ENCODE results near the gene WNT9A.

Gene WNT9A

DNA sequence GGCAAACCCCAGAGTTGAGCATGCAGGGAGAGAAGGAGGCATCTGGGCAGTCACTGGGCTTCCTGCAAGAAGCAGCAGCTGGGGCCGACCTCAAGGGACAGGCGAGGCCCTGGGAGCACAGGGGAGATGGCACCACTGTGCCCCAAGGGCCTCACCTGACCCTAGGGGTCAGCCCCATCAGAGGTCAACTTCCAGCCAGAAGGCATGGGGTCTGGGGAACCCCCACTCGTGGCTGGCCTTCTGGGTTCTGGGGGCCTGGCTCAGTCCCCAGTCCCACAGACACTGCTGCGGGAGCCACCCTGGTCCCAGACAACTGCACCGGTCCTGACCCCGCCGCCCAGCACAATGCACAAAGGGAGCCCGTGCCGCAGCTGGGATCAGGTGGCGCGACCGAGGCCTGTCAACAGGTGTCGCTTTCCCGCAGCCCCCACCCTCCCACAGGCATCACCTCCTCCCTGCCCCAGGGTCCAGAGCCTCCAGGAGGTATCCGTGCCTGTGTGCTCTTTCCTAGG, 6.2 kb downstream of the WNT9A start:
- DNase-seq (ENCODE audit: low read depth) = no peak

DNA sequence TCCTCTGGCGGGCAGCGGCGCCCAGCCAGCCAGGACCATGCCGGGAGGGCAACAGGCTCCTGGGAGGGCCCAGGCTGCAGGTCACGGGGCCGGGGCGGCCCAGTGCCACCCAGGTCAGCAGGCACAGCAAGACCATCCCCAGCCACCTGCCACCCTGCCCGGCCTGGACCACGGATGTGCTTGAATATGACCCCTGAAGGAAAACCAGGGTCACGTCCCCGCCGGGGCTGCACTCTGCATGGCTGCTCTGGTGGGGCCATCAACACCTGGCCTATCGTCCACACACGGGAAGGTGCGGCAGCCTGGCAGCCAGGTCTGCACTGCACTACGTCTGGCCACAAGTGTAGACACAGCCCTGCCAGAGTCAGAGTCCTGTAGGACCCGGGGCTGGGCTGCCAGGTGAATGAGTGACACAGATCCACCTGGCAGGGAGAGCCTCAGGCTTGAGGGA, 6.9 kb downstream of the WNT9A start:
- no peak for DNase-seq (ENCODE audit: low read depth)

DNA sequence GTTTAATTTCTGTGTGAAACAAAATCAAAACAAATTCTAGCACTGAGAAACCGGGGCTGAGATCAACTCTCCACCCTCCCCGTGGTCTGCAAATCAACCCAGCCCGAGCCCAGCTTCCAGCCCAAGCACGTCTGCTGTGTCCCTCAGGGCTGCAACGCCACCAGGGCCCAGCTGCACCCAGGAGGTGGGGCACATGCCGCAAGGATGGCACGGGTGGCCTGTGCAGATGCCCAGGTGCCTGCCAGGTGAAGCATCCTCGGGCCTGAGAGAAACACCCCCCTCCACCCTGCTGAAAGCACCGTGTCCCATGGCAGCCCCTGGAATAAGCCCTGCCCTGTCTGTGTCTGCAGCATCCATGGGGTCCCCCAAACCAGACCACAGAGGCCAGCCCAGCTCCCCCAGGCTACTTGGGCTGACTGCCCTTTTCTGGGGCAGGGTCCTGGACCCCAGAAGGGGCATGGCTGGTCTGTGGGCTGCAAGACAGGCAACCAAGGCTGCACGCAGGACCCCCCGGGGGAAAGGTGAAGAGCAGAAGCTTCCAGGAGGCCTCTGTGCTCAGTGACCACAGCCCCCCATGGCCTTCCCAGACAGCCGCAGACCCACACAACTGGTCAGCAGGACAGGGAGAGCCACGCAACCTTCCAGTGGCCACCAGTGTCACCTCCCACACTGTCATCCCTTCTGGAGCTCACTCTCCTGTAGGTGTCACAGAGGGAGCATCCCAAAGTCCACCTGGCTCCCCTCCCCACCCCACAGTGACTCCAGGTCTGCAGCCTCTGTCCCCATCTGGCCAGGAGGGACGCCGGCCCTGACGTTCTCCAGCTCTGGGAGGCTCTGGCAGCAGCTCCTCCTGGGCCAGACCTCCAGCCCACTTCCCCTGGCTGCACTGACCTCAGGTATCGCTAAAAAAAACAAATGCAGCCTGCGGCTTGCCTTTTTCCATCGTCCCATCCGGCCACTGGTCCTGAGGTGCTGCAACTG, 7.7 kb downstream of the WNT9A start:
- no peak for DNase-seq (ENCODE audit: low read depth)

DNA sequence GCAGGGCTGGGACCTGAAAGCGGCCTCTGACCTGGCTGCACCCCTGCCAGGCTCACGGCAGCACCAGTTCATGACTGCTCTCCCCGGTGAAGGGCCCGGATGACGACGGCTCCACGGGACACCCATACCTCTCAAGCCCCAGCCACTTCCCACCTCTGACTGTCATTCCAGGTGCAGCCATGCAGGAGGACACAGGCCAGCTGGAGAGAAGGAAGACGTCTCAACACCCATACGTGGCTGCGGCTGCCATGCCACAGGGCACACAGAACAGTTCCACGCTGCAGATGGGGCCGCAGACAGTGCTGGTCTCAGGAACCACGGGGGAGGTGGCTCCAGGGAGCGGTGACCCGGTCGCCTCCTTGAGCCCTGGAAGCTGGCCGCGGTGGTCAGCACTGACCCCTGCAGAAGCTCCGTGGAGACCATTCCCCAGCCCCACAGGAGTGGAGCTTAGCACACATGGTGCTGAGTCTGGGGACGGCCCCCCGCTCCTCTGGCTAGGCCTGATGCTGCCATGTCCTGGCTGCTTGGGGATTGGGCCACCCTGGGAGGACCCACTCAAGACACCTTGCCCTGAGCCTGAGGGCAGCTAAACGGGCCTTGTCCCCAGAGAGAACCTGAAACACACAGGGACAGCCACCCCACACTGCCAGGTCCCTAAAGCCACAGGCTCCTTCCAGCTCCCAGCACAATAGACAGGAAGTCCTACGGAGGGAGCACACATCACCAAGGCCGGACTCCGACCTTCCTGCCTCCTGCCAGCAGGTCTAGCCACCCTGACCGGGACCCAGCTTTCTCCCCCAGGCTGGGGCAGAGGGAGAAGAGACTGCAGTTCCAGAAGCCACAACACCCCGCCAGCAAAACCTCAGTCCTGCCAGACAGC, 8.6 kb downstream of the WNT9A start:
- DNase-seq (ENCODE audit: low read depth) = no peak

DNA sequence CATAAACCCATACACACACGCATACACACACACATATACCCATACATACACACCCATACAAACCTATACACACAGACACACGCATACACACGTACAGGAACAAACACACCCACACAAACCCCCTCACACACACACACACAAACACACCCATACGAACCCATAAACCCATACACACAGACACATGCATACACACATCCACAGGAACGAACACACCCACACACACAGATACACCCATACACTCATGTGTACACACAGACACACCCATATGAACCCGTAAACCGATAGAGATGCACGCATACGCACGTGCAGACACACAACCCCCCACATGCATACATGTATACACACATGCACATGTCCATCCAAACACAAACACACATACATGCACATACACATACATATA, 9.5 kb downstream of the WNT9A start:
- no peak for DNase-seq (ENCODE audit: low read depth)

DNA sequence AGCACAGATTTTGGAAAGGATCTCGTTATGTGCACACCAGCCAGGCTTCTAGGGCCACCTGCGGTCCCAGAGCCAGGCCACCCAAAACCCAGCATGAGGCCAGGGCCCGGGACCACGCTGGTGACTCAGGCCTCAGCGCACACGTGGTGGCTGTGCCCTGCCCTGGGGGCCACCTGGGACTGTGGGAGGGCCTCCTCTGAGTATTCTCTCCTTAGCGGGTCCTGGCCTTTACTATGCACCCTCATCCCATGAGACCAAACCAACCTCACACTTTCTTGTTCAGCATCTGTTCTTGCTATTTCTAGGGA, 9.9 kb downstream of the WNT9A start:
- DNase-seq (ENCODE audit: low read depth) = no peak

DNA sequence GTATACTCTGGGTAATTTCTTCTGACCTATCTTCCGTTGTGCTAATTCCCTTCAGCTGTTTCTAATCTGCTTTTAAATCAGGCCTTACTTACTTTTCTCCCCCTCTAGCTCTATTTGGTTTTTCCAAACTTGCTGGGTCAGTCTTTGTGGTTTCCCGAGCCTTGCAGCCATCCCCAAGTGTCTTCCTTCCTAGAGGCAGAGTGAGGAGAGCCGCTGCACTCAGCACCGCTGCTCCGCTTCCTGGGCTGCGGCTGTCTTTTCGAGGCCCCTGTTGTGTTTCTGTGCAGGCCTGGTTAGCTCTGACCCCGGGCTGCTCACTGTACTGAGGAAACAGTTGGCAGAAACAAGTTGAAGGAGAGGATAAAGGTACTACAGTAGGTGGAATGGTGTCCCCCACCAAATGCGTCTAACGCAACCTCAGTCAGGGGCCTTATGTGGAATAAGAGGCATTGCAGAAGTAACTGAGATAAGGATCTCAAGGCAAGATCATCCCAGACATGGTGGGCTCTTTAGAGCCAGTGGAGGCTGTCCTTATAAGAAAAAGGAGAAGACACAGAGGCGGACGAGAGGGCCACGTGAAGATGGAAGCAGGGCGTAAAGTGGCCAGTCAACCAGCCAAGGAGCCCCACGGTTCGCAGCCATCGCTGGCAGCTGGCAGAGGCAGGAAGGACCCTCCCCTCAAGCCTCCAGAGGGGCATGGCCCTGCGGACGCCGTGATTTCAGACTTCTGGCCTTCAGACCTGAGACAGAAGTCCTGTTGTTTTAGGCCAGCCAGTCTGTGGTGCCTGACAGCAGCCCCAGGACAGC, 10.5 kb downstream of the WNT9A start:
- DNase-seq (ENCODE audit: low read depth) = no peak

DNA sequence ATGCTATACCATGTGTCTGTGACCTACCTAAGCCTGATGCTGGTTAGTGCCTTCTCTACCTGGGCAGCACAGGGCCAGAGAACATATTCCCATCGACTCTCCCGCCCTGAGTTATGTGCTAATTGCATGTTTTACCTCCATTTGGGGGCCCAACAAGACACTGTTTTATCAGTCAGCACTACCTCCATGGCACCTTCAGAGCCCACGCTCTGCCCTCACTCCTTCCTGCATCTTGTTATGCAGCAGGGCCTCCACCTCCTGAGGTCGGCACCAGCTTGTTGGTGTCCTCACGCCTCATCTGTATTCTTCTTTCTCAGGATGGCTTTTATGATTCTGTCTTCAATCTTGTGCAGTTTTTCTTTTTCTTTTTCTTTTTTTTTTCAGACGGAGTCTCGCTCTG, 11.9 kb downstream of the WNT9A start:
- DNase-seq (ENCODE audit: low read depth) = no peak

DNA sequence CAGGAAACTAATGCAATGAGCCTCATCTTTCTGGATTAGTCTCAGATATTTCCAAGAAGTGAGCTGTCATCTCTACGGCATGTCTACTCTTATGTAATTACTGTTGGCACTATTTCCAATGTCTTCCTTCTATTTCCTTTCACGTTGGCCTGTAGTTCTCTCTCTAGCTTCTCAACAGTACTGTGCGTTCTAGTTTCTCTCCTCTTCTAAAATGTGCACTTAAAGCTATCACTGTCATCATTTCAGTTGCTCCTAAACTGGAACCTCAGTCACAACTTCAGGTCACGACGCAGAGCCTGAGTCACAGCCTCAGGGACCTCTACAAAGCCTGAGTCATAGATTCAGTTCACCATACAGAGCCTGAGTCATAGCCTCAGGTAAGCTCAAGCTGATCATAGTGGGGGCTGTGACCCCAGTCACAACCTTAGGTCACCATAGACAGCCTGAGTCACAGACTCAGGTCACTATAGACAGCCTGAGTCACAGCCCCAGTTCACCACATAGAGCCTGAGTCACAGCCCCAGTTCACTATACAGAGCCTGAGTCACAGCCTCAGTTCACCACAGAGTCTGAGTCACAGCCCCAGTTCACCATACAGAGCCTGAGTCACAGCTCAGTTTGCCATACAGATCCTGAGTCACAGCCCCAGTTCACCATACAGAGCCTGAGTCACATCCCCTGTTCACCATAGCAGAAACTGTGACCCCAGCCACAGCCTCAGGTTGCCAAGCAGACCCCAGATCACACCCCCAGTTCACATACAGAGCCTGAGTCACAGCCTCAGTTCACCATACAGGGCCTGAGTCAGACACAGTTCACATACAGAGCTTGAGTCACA, 13.0 kb downstream of the WNT9A start:
- DNase-seq (ENCODE audit: low read depth) = no peak

DNA sequence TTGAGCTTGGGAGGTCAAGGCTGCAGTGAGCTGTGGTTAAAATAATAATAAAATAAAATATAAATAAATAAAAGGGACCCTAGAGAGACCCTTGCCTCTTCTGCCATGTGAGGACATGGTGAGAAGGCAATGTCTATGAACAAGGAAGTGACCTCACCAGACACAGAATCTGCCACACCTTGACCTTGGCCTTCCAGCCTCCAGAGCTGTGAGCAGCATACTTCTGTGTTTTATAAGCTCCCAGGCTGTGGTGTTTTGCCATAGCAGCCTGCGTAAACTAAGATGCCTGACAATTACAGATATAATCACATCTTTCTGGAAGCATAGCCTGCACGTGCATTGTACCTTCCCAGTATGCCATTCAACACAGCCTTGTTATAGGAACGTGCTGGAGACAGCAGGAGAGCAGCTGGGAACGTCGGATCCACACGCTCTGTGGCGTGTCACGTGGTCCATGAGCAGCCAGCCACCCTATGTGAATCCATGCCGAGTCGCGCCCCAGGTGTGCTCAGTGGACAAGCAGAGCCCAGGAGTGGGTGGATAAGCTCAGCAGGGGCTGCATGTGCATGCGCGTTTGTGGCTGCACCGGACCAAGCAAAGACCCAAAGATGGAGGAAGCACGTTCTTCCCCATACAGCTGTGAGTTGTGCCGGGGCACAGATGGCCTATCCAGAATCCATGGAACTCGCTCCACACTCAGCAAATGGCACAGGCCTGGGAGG, 17.8 kb downstream of the WNT9A start:
- no peak for DNase-seq (ENCODE audit: low read depth)

DNA sequence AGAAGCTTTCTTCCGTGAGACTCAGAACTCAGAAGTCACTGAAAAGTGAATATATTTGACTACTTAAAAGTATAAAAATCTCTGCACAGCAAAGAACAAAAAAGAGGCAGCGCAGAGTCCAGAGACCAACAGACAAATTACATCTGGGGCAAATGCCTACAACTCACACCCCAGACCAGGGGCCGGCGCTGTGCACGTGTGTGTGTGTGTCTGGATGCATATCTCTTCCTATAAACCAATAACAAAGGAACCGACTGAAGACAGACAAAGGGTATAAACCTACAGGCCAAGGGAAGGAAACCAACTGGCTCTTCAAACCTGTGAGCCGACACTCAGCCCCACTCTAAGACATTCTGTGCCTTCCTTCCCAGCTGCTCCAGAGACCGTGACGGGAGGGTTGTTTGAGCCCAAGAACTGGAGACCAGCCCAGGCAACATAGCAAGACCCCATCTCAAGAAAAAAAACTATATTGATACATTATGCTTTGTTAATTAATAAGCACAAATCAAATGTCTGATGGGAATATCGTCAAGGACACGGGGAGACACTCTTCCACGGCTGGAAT, 18.8 kb downstream of the WNT9A start:
- no peak for DNase-seq (ENCODE audit: low read depth)

DNA sequence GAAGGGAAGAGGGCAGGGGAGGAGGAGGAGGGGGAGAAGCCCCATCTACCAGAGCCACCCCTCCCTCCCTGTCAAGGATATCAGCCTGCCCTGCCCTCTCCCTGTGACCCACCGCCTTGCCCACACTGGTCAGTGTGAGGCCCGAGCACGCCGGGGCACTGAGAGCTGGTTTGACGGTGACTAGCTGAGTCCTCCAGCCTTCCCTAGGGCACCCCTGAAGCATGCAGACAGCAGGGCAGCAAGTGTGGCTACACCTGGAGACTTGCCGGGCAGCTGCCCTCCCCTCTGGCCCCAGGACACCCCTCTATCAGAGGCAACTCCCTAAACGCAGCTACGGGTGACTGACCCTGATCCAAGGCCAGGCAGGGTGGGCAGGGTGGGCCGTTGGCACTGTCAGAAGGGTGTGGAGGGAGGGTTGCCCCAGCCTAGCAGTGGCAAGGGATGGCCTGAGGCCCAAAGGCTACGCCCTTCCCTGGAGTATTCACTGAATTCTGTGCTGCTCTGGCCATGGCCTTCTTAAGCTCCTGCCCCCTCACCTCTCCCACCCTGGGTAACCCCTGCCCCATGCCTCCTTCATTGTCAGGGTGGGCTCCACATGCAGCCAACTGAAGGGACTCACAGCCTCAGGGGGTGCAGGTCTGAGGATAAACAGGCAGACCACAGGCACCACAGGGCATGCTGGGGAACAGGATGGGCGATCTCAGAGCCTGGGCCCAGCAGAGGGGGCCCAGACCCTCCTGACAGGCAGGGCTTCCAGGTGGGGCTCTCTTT, 19.6 kb downstream of the WNT9A start:
- DNase-seq (ENCODE audit: low read depth) = no peak

DNA sequence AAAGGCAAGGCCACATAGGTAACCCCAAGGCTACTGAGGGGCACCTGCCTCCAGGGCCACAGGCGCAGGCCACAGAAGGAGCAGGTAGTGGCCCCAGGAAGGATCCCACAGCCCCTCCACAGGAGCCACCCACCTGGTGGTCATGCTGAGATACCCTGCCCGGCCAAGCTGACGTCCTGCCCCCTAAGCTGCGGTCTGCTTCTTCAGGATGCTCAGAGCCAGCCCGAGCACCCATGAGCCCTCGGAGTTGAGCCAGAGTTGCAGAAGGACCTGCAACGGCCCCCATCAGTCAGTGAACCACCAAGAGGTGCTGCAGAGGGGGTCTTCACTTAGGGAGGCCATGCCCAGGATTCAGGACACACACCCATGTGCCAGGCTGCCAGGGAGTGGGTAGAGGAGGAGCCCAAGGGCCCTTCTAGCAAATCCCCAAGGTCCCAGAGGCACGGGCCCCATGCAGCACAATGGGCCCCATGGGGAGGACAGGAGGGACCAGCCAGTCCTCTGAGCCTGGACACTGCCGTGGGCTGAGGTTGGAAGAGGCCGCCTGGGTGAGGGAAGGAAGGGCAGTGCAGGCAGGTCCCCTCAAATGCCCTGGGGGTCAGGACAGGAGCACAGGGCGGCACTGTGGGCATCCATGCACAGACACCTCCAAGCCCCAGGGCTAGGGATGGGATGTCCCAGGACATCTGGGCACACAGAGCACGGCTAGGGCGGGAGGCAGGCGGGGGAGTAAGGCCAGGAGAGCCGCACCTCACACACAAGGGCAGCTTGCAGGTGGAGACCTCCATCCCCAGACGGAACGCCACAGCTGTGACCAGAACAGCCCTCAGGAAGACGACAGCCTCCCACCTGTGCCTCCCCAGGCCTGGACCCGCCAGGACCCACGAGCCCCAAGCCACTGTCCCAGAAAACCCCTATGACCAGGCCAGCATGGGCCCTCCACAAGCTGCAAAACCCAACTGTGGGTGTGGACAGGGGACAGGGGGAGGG, 20.5 kb downstream of the WNT9A start:
- no peak for DNase-seq (ENCODE audit: low read depth)

DNA sequence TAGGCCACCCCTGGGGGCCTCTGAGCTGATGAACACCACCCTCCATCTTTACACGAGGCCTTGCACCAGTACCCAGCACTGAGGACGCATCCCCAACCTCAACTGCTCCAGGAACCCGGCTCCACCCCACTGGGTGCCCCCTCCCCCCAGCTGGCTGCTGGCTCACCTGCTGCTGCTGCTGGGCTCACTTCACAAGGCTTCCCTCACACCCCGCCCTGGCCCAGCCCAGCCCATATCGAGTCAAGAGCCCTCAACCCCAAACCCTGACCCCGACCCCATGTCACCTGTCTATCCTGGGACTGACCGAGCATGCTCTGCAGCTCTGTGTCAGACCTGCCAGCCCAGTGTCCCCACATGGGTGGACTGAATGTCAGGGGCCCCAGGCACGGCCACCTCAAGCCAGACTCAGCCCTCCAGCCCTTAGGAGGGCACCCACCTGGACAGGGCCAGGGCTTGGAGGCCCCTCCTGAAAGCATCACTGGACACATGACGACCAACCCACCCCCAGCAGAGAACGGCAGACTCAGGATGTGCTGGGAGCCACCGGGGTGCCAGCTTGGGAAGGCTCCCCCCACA, 21.4 kb downstream of the WNT9A start:
- no peak for DNase-seq (ENCODE audit: low read depth)

DNA sequence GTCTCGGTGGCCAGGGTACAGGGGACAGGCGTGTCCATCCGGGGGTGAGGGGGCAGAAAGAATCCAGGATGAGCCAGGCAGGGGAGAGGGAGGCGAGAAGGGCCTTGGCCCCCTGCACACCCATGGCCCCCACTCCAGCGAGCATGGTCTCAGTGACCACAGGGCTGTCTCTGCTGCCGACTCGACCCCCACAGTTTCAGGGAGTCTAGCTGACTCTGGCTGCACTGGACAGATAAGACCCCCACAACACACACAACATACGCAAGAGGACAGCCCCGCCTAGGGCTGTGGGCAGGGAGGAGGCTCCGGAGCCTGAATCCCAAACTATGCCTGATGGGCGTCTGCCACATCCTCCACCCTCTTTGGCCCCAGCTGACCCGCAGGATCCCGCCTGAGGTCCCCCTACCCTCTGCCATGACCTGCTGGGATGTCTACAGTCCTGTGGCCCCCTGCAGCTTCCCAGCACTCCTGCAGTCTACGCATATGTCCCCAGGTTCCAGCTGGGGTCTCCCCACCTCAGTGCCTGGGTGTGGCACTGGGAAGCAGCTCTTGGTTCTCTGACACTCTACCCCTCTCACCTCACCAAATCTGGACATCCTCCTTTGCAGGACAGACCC, 22.0 kb downstream of the WNT9A start:
- no peak for DNase-seq (ENCODE audit: low read depth)

DNA sequence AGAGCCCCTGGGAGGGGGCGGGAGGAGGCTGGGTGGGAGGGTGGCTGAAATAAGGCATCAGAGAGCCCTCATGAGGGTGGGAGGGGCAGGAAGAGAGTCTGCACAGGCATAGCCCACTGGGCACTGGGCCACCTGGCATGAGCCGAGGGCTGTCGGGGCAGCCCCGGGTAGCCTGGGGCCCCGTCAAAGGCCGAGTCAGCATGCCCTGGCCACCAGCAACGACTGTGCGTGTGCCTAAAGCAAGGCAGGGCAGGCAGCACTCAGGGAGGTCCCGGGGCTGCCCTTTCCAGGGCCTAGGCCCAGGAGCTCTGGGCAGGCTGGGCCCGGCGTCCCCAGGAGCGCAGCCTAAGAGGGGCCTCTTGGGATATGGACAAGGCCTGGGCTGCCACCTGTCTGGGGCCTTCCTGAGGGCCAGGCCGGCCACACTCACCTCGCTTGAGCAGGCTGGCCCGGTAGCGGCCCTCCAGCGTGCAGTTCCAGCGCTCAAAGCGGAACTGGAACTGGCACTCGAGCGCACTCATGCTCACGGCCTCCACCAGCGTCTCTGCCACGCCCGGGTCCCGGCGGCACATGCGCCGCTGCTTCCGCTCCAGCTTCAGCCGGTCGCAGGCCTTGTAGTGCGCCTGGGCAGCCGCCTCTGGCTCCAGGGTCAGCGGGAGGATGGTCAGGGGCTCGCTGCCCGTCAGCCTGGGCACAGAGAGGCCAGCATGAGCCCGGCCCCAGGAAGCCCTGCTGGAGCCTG, 22.7 kb downstream of the WNT9A start:
- no peak for DNase-seq (ENCODE audit: low read depth)

Data from CMK (cell line).